GM04504 (cell line): ENCODE measurements around the gene CENPF.
"Not testable (repeated sequence)": the region's sequence is repeated elsewhere in the genome, so short reads cannot be mapped to it uniquely, and the experiment has no call there.

Experiments
- DNase-seq: peaks from one replicate; pipeline ENCODE4 v3.0.0-alpha.2; 2012; ENCODE audit warnings: low read depth

Gene CENPF

GRCh38 chr1:214583113-214583512 lies 19.9 kb upstream of the CENPF start:
- DNase-seq, result no peak

- DNase-seq, result no peak
Measured at GRCh38 chr1:214583824-214584554, 19.0 kb upstream of the CENPF start.

GRCh38 chr1:214584805-214585766 lies 17.9 kb upstream of the CENPF start:
- peak; percentile 42 for DNase-seq

- no peak for DNase-seq
Measured at GRCh38 chr1:214586621-214587020, 16.4 kb upstream of the CENPF start.

- no peak for DNase-seq
Measured at GRCh38 chr1:214587165-214587564, 15.8 kb upstream of the CENPF start.

GRCh38 chr1:214588963-214589597 lies 13.9 kb upstream of the CENPF start:
- no peak for DNase-seq

GRCh38 chr1:214590696-214591095 lies 12.3 kb upstream of the CENPF start:
- no peak for DNase-seq

GRCh38 chr1:214591918-214592317 lies 11.1 kb upstream of the CENPF start:
- DNase-seq, result not testable (repeated sequence)

GRCh38 chr1:214593158-214593557 lies 9.8 kb upstream of the CENPF start:
- no peak for DNase-seq

- DNase-seq, result no peak
Measured at GRCh38 chr1:214603819-214604252, 841 bp downstream of the CENPF start.

GRCh38 chr1:214604523-214604922 lies 1.5 kb downstream of the CENPF start:
- peak; percentile 24 for DNase-seq

- DNase-seq, result not testable (repeated sequence)
Measured at GRCh38 chr1:214605484-214605883, 2.5 kb downstream of the CENPF start.

GRCh38 chr1:214605933-214606925 lies 3.2 kb downstream of the CENPF start:
- DNase-seq, result not testable (repeated sequence)

- not testable (repeated sequence) for DNase-seq
Measured at GRCh38 chr1:214607492-214608215, 4.7 kb downstream of the CENPF start.

- not testable (repeated sequence) for DNase-seq
Measured at GRCh38 chr1:214608216-214608783, 5.3 kb downstream of the CENPF start.

- not testable (repeated sequence) for DNase-seq
Measured at GRCh38 chr1:214608817-214609216, 5.8 kb downstream of the CENPF start.

- DNase-seq, result no peak
Measured at GRCh38 chr1:214609692-214610091, 6.7 kb downstream of the CENPF start.

GRCh38 chr1:214610136-214610535 lies 7.1 kb downstream of the CENPF start:
- DNase-seq, result not testable (repeated sequence)

- no peak for DNase-seq
Measured at GRCh38 chr1:214615109-214615508, 12.1 kb downstream of the CENPF start.

- DNase-seq, result no peak
Measured at GRCh38 chr1:214615871-214616270, 12.9 kb downstream of the CENPF start.
